Ectodermal cell (in vitro differentiated cells): ENCODE results near the gene SLC22A4.

ENCODE experiments used
- H3K27ac ChIP-seq: 2 replicates; pipeline ENCODE4 v1.7.0; 2013; ENCODE audit warnings: mild to moderate bottlenecking, low read depth, low read length; ENCODE audit not compliant: insufficient read depth, poor library complexity, severe bottlenecking
- H3K27me3 ChIP-seq: 2 replicates; pipeline ENCODE4 v1.7.0; 2013; ENCODE audit warnings: mild to moderate bottlenecking, low read length; ENCODE audit not compliant: insufficient read depth, control insufficient read depth, poor library complexity, severe bottlenecking
- H3K36me3 ChIP-seq: one replicate; pipeline ENCODE4 v1.7.0; 2013; ENCODE audit warnings: low read length; ENCODE audit not compliant: control insufficient read depth, insufficient read depth
- H3K4me1 ChIP-seq: one replicate; pipeline ENCODE4 v1.7.0; 2013; ENCODE audit warnings: low read length; ENCODE audit not compliant: control insufficient read depth, insufficient read depth
- H3K4me3 ChIP-seq: 2 replicates; pipeline ENCODE4 v1.7.0; 2013; ENCODE audit warnings: low read depth, low read length, control low read depth; ENCODE audit not compliant: insufficient read depth
- H3K9me3 ChIP-seq: 2 replicates; pipeline ENCODE4 v1.7.0; 2013; ENCODE audit warnings: mild to moderate bottlenecking, low read length, moderate library complexity; ENCODE audit not compliant: control insufficient read depth
- WGBS, 2 experiments: methylation state at CpG; one replicate each; pipeline ENCODE4 v1.1.7; 2013; ENCODE audit warnings: missing lambda C conversion rate in 2 of 2; 5-methylcytosine and 5-hydroxymethylcytosine counted together

The SLC22A4 gene

DNA sequence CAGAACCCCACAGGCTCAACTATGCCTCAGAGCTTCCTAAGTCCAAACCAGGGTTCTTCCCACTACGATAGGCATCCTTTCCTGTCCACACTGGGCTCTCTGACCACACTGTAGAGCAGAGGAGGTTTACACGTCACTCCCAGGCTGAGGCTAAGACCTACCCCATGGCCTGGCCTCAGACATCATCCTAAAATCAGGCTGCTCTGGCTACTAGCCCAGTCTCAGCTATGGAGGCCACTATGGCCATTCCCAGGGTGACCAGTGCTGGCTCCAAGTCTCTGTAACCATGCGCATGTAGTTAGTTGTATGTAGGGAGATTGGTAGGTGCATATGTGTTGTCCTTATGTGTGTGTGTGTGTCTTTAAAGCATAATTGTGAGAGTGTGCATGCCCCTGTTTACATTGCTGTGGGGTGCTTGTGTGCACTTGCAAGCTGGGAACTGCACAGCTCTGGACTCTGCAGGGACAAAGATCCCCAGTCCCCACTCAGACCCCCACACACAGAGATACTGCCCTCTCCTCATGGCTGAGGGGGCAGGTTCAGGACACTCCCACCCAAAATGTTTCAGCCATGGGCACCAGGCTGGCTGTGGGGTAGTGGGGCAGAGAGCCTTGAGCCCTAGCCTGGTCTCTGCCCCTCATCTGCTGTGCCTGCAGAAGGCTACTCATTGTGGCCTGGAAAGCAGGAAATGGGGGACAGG is 24.4 kb upstream of the SLC22A4 start:
- Histone ChIP-seq H3K9me3 (no peaks in the 10 kb centered on the region), H3K27me3 (no peaks in the 10 kb centered on the region), H3K4me3 (no peak overlapping the region), H3K36me3 (no peaks in the 10 kb centered on the region), H3K4me1 (peaks cover 16% of the 10 kb centered on the region), H3K27ac (no peak overlapping the region)
- 94 to 97% methylated on average over 3 of the region's 3 CpGs for WGBS, 2 experiments

DNA sequence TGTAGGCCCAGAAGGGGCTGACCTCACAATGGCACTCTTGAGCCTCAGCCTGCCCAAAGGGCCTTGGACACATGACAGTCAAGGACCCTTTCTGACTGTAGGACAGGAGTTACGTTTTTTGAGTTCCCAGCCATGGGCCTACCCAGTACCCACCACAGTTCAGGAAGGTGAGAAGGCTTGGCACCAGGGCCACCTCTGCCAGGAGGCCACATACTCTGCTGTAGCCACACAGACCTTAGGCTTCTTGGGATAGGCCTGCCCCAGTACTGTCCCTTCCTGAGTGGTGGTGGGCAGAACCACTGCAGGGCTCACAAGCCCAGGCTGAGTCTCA is 23.9 kb upstream of the SLC22A4 start:
- peaks cover 16% of the 10 kb centered on the region for H3K4me1 ChIP-seq
- no peaks in the 10 kb centered on the region for H3K36me3 ChIP-seq
- no peaks in the 10 kb centered on the region for H3K27me3 ChIP-seq
- 93 to 95% methylated on average over 1 of the region's 1 CpG for whole genome bisulfite sequencing, 2 experiments
- no peak overlapping the region for H3K4me3 ChIP-seq
- no peaks in the 10 kb centered on the region for H3K9me3 ChIP-seq
- no peak overlapping the region for H3K27ac ChIP-seq

DNA sequence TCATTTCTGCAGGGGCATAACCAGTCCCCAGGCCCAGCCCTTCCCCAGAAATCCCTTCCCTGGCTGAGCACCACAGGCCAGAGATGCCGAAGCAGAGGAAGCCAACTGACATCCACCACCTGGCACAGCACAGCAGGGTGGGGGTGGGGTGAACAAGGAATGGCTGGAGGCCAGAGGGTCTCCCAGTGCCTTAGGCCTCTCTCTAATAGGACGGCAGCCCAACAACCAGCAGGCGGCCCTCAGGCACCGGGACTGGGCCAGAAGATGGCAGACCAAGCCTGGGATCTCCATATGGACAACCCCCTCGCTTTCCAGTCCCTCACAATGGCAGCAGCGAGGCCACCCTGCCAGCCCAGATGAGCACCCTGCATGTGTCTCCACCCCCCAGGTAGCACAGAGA is 23.5 kb upstream of the SLC22A4 start:
- Histone ChIP-seq H3K27me3 (no peaks in the 10 kb centered on the region), H3K27ac (no peak overlapping the region), H3K36me3 (no peaks in the 10 kb centered on the region), H3K9me3 (no peaks in the 10 kb centered on the region), H3K4me3 (no peak overlapping the region), H3K4me1 (peaks cover 16% of the 10 kb centered on the region)
- 88 to 90% methylated on average over 6 of the region's 6 CpGs for WGBS, 2 experiments

DNA sequence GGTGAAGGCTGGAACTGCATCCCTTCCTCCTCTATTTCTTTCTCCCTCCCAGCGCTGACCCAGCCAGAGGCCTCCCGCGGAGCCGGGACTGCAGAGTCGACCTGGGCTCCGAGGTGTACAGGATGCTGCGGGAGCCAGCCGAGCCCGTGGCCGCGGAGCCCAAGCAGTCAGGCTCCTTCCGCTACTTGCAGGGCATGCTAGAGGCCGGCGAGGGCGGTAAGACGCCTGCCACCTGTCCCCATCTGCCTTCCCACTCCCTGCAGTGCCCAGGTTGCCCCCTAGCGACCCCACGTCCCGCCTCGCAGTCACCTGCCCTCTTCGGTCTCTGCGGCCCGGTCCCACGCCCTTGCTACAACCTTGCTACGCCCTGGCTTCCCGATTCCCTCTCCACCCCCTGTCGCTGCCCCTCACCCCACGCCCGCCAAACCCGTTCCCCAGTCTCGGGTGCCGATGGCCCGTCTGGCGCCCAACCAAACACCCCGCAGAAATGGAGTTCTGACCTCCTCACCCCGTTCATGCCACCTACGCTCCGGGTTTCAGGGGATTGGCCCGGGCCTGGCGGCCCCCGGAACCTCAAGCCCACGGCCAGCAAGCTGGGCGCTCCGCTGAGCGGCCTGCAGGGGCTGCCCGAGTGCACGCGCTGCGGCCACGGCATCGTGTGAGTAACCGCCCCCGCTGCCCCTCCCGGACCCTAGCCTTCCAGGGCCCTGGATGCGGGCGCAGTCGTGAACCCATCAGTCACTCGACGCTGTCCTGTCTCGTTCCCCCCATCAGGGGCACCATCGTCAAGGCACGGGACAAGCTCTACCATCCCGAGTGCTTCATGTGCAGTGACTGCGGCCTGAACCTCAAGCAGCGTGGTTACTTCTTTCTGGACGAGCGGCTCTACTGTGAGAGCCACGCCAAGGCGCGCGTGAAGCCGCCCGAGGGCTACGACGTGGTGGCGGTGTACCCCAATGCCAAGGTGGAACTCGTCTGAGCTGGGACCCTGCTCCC is 22.6 kb upstream of the SLC22A4 start:
- Histone ChIP-seq H3K9me3 (no peaks in the 10 kb centered on the region), H3K27me3 (no peaks in the 10 kb centered on the region), H3K4me3 (no peak overlapping the region), H3K27ac (no peak overlapping the region), H3K4me1 (peaks cover 16% of the 10 kb centered on the region), H3K36me3 (no peaks in the 10 kb centered on the region)
- WGBS, 2 experiments = 95% methylated on average over 77 of the region's 77 CpGs

DNA sequence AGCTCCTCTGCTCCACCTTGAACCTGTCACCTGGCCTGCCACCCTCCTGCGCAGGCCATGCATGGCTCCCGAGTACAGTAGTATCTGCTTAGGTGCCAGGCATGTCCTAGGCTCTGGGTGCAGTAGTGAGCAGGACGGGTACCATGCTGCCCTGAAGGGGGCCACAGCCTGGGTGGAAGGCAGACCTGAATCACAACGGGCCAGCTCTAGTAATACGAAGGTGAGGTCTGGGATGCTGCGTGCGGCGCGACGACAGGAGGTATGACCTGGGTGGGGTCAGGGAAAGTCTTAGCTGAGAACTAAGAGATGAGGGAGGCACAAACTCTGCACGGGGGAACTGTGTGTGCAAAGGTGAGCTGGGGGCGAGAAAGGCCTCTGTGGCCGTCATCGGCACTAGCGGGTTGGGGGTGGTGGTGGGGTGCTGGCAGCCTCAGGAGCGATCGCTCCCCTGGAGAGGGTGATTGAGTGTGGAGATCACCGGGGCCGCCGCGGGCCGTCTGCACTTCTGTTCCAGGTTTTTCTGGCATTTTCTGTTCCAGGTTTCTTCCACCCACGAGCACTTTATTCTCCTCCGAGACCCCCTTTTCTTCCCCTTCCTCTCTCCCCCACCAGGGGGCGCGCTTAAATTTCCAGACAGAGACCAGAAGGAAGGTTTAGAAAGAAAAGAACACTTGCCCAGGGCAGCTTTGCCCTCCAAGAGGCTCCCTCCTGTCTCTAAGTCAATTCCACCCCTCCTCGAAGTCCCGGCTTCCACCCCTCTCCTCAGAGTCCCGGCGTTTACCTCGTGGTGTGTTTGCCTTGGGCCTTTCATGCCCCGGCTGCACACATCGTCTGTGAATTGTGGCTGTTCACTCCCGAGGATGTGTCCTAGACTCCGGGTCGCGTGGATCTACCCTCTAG is 21.6 kb upstream of the SLC22A4 start:
- 66 to 68% methylated on average over 37 of the region's 37 CpGs for WGBS, 2 experiments
- Histone ChIP-seq H3K27me3 (no peaks in the 10 kb centered on the region), H3K36me3 (no peaks in the 10 kb centered on the region), H3K9me3 (no peaks in the 10 kb centered on the region), H3K4me1 (peaks cover 17% of the 10 kb centered on the region), H3K27ac (no peak overlapping the region), H3K4me3 (no peak overlapping the region)

GRCh38 chr5:132273631-132274030 is 20.6 kb upstream of the SLC22A4 start:
- WGBS, 2 experiments = 92 to 100% methylated on average over 1 to 2 of the region's 2 CpGs
- Histone ChIP-seq H3K9me3 (no peaks in the 10 kb centered on the region), H3K36me3 (no peaks in the 10 kb centered on the region), H3K27me3 (no peaks in the 10 kb centered on the region), H3K4me1 (peaks cover 20% of the 10 kb centered on the region), H3K27ac (no peak overlapping the region), H3K4me3 (no peak overlapping the region)

DNA sequence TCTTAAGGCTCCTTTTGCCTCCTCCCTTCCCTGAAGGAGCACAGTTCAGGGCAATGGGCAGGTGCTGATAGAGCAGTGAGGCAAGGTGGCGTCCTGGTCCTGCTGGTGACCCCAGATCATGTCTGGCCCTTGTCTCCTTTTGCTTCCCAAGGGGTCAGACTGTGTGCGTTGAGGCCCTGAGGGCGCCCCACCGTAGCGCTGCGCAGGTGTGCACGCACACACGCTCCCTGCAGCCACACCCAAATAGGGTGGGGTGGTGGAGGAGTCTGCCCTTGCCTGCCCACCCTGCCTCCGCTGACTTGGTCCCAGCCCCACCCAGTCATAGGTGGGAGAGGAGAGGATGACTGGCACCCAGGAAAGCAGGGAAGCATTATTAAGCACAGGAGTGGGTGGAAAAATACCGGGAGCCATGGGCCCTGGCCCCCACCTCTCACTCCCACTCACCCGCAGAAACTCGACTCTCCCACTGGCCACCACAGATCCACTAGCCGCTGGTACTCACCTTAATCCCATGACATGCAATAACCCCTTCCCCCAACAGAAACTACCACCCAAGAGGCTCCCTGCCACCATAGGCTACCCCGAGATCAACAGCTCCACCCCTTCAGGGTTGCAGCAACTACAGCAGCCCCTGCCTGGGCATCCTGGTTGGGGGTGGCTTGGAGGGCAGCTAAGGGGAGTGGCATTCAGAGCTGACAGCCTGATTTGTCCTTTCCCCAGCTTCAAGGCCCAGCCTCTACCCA is 20.0 kb upstream of the SLC22A4 start:
- Histone ChIP-seq H3K4me1 (peaks cover 14% of the 10 kb centered on the region), H3K27me3 (no peaks in the 10 kb centered on the region), H3K36me3 (no peaks in the 10 kb centered on the region), H3K9me3 (no peaks in the 10 kb centered on the region), H3K4me3 (no peak overlapping the region), H3K27ac (no peak overlapping the region)
- WGBS, 2 experiments = 89 to 94% methylated on average over 14 of the region's 14 CpGs

DNA sequence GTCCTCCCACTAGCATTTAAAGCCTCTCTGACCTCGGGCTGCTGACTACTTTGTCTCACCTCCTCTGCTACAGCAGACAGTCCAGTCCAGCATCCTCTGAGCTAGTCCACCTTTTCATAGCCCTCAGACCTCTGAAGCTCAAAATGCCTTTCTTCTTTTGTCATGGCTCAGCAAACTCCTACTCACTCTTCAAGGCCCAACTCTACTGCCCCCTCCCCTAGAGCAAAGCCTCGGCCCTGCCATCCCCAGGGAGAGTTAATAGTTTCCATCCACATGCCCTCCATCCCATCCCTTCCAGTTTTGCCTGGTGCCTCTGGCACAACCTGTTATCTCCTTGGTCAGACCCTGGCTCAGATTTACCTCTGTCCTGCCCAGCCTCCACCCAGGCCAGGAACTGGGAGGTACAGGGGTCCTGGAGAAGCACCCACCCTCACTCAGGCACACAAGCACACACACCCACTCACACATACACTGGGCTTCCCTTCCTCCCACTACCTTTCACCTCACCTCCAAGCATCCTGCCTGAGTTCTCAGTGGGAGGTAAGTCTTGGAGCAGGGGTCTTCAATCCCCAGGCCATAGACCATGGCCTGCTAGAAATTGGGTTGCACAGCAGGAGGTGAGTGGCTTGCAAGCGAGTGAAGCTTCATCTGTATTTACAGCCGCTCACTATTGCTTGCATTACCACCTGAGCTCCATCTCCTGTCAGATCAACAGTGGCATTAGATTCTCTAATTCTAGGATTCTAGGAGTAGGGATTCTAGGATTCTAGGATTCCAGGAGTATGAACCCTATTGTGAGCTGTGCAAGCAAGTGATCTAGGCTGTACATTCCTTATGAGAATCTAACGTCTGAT is 18.6 kb upstream of the SLC22A4 start:
- Histone ChIP-seq H3K36me3 (no peaks in the 10 kb centered on the region), H3K27ac (no peak overlapping the region), H3K9me3 (no peaks in the 10 kb centered on the region), H3K4me3 (no peak overlapping the region), H3K27me3 (no peaks in the 10 kb centered on the region), H3K4me1 (peaks cover 11% of the 10 kb centered on the region)
- 87 to 90% methylated on average over 5 of the region's 5 CpGs for WGBS, 2 experiments

DNA sequence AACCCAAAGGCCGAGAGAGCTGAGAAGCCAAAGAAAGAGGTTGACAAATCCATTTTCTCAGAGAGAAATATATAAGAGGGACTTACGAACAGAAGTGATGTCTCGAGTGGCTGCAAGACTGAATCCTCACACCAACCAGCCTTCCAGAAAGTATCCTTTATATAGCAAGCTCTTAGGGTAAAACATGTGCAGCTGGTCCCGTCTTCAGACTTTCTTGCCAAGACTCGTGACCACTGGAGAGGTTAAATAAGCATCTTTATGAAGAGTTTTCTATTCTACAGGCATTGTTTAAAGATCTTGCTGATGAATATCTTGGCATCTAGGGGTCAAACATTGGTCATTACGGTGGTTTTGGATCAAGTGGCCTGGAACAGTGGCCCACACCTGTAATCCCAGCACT is 16.9 kb upstream of the SLC22A4 start:
- Histone ChIP-seq H3K36me3 (no peaks in the 10 kb centered on the region), H3K9me3 (no peaks in the 10 kb centered on the region), H3K4me1 (peaks cover 11% of the 10 kb centered on the region), H3K4me3 (no peak overlapping the region), H3K27ac (no peak overlapping the region), H3K27me3 (no peaks in the 10 kb centered on the region)
- WGBS, 2 experiments = 95 to 98% methylated on average over 6 of the region's 6 CpGs
